Sigmoid colon (tissue), 7 donors: ENCODE results near the gene ITPRIPL1. TPM values are rescaled to one million over a fixed set of nuclear protein-coding genes. Genes with fewer than 3 reads are reported as not detected.

Experiments used
- DNase-seq: peaks from one replicate; pipeline ENCODE4 v3.0.0-alpha.2; 2019
- H3K27ac ChIP-seq, 4 donors: fragments of 200-600 bp; sonication (generic); one replicate each; pipeline ENCODE4 v1.5.1; 2016 to 2019; ENCODE audit warnings: mild to moderate bottlenecking in 1 of 4
- H3K27me3 ChIP-seq, 3 donors: fragments of 200-600 bp; sonication (generic); one replicate each; pipeline ENCODE4 v1.5.1; 2019; ENCODE audit warnings: mild to moderate bottlenecking in 1 of 3
- H3K36me3 ChIP-seq, 4 donors: fragments of 200-600 bp; sonication (generic); one replicate each; pipeline ENCODE4 v1.5.1; 2016 to 2019
- H3K4me1 ChIP-seq, 4 donors: fragments of 200-600 bp; sonication (generic); one replicate each; pipeline ENCODE4 v1.5.1; 2017 to 2019
- H3K4me3 ChIP-seq, 4 donors: fragments of 200-600 bp; sonication (generic); one replicate each; pipeline ENCODE4 v1.5.1; 2017 to 2019; ENCODE audit warnings: mild to moderate bottlenecking in 2 of 4, moderate library complexity in 1 of 4
- H3K9me3 ChIP-seq, 4 donors: fragments of 200-600 bp in 3 of 4; sonication (generic) in 3 of 4; one replicate each; pipeline versions ENCODE4 v1.5.1 to v1.6.1; 2013 to 2019
- CTCF ChIP-seq, 4 experiments: fragments of 450-650 bp in 3 of 4; fragments of 200-600 bp in 1 of 4; IDR thresholded peaks; one replicate each; pipeline ENCODE4 v1.5.1; 2016 to 2019; ENCODE audit warnings: antibody characterized with exemption in 4 of 4, mild to moderate bottlenecking in 3 of 4, moderate library complexity in 2 of 4
- EP300 ChIP-seq, 4 donors: sonication (generic); formaldehyde crosslinking; IDR thresholded peaks; one replicate each; pipeline ENCODE4 v1.6.1; 2017; ENCODE audit warnings: antibody characterized with exemption in 4 of 4
- POLR2A ChIP-seq, 2 donors: fragments of 450-650 bp; IDR thresholded peaks; one replicate each; pipeline ENCODE4 v1.6.1; 2016; ENCODE audit warnings: antibody characterized with exemption in 2 of 2, mild to moderate bottlenecking in 2 of 2, moderate library complexity in 2 of 2
- POLR2AphosphoS5 ChIP-seq, 4 donors: sonication (generic); formaldehyde crosslinking; IDR thresholded peaks; one replicate each; pipeline ENCODE4 v1.6.1; 2017; ENCODE audit warnings: antibody characterized with exemption in 4 of 4
- WGBS, 2 donors: extraction: QIAGEN DNeasy Blood & Tissue Kit; methylation state at CpG; one replicate each; pipeline ENCODE4 v1.1.7; 2013; 5-methylcytosine and 5-hydroxymethylcytosine counted together
- intact Hi-C: fragments of 100-400 bp; cut with DNase I; formaldehyde crosslinking; loops from one replicate; pipeline ENCODE4 v1.15.1; 2023
- polyA plus RNA-seq, 3 donors: library from polyadenylated mRNA; stranded (reverse); fragments of 200-250 nt; gene quantifications; one replicate each; pipeline ENCODE4 v1.2.3, GENCODE V29; 2013
- total RNA-seq, 4 donors: library from RNA; depleted of rRNA; stranded (reverse); fragments of >200 nt; gene quantifications; one replicate each; pipeline ENCODE4 v1.1.0, GENCODE V29; 2016
- donor health status: healthy with polysubstance abuse.
- donor health status: Bipolar disorder and iron deficiency.
- donor health status: healthy.

Gene ITPRIPL1
- total and polyA plus RNA-seq, 7 donors = 0.23 to 2.0 (median 0.83) TPM; not detected in 2

DNA sequence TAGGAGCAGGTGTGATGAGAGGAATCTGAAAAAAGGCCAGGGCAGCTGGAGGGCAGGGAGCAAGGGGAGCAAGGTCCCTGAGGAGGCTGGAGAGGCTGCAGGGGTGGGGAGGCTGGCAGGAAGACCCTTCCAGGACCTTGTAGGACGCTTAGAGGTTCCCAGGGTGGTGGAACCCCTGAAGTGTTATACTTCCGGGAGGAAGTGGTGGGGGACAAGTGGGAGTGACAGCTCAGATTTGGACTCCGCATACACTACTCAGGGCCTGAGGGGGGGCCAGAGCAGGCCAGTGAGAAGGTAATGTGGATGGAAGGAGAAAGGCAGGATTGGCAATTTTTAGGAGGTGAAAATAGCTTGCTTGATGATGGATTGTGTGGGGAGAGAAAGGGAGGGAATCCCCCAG, 8.6 kb downstream of the ITPRIPL1 start:
- 85 to 88% methylated on average over 3 of the region's 3 CpGs for WGBS, 2 donors
- H3K4me3 ChIP-seq = no peak overlapping the region
- intact Hi-C loops = loop anchor here (2.0 kb wide), 1 partner anchor 29 kb away; the partner anchor contains the start of gene SNRNP200
- TF ChIP-seq POLR2AphosphoS5 (IDR thresholded peaks at IDR 0.05) = no peak
- no peak for TF ChIP-seq POLR2A (IDR thresholded peaks at IDR 0.05)
- TF ChIP-seq EP300 (IDR thresholded peaks at IDR 0.05) = no peak
- no peak for TF ChIP-seq CTCF (IDR thresholded peaks at IDR 0.05)
- no peaks in the 10 kb centered on the region for H3K27me3 ChIP-seq
- no peak for DNase-seq
- H3K4me1 ChIP-seq = peaks cover 0 to 18% (median 8%) of the 10 kb centered on the region in 4 donors
- no peaks in the 10 kb centered on the region for H3K9me3 ChIP-seq
- no peak overlapping the region for H3K27ac ChIP-seq
- no peaks in the 10 kb centered on the region for H3K36me3 ChIP-seq

- TF ChIP-seq CTCF (IDR thresholded peaks at IDR 0.05) (no peak), EP300 (IDR thresholded peaks at IDR 0.05) (no peak), POLR2AphosphoS5 (IDR thresholded peaks at IDR 0.05) (no peak), POLR2A (IDR thresholded peaks at IDR 0.05) (peak in 1 of 2 donors; percentile 19)
- Histone ChIP-seq H3K27me3 (no peaks in the 10 kb centered on the region), H3K9me3 (no peaks in the 10 kb centered on the region), H3K4me1 (peaks cover 0 to 18% (median 8%) of the 10 kb centered on the region in 4 donors), H3K4me3 (peak overlapping the region; percentile 52 to 69 (median 62)), H3K36me3 (no peaks in the 10 kb centered on the region), H3K27ac (peak overlapping the region; percentile 86 to 91 (median 88))
- DNase-seq = no peak
- intact Hi-C loops = loop anchor here (5.0 kb wide), 2 partner anchors 69 to 201 kb away; partner anchors contain the start of genes ARID5A, CIAO1 and TMEM127
- WGBS, 2 donors = 15 to 17% methylated on average over 15 of the region's 15 CpGs
Measured at GRCh38 chr2:96336104-96336775, 11.1 kb downstream of the ITPRIPL1 start.

GRCh38 chr2:96336873-96337272, 11.8 kb downstream of the ITPRIPL1 start:
- 65 to 89% methylated on average over 3 of the region's 3 CpGs for WGBS, 2 donors
- Histone ChIP-seq H3K27ac (no peak overlapping the region), H3K4me3 (no peak overlapping the region), H3K36me3 (no peaks in the 10 kb centered on the region), H3K27me3 (no peaks in the 10 kb centered on the region), H3K4me1 (peaks cover 0 to 18% (median 8%) of the 10 kb centered on the region in 4 donors), H3K9me3 (no peaks in the 10 kb centered on the region)
- DNase-seq = no peak
- intact Hi-C loops = loop anchor here (5.0 kb wide), 2 partner anchors 70 to 200 kb away; partner anchors contain the start of genes ARID5A, CIAO1 and TMEM127
- TF ChIP-seq CTCF (IDR thresholded peaks at IDR 0.05) = no peak
- no peak for TF ChIP-seq POLR2AphosphoS5 (IDR thresholded peaks at IDR 0.05)
- no peak for TF ChIP-seq EP300 (IDR thresholded peaks at IDR 0.05)
- no peak for TF ChIP-seq POLR2A (IDR thresholded peaks at IDR 0.05)

GRCh38 chr2:96340493-96341414, 15.6 kb downstream of the ITPRIPL1 start:
- no peak for DNase-seq
- H3K4me3 ChIP-seq = no peak overlapping the region
- 93 to 94% methylated on average over 9 of the region's 9 CpGs for WGBS, 2 donors
- H3K36me3 ChIP-seq = no peaks in the 10 kb centered on the region
- intact Hi-C loops = no loop called here
- H3K27ac ChIP-seq = no peak overlapping the region
- peaks cover 0 to 7% (median 3%) of the 10 kb centered on the region in 4 donors for H3K4me1 ChIP-seq
- H3K27me3 ChIP-seq = no peaks in the 10 kb centered on the region
- H3K9me3 ChIP-seq = no peaks in the 10 kb centered on the region
- TF ChIP-seq EP300 (IDR thresholded peaks at IDR 0.05) (no peak), POLR2AphosphoS5 (IDR thresholded peaks at IDR 0.05) (no peak), CTCF (IDR thresholded peaks at IDR 0.05) (no peak), POLR2A (IDR thresholded peaks at IDR 0.05) (no peak)
